ENCODE results near the gene ITSN1. TPM values are rescaled to one million over a fixed set of nuclear protein-coding genes. Genes with fewer than 3 reads are reported as not detected.

The ITSN1 gene
- total and polyA plus RNA-seq, 5 donors = 32.8 to 83.6 (median 64.4) TPM

GRCh38 chr21:33936301-33937038 is 294.2 kb downstream of the ITSN1 start:
- no peaks in the 10 kb centered on the region for H3K9me3 ChIP-seq (ENCODE audit: control insufficient read depth, low read length)
- ATAC-seq (no peak), DNase-seq (no peak)
- H3K27ac ChIP-seq (ENCODE audit: low read length) = peak overlapping the region; percentile 21
- H3K27me3 ChIP-seq (ENCODE audit: control insufficient read depth, insufficient read depth) = no peaks in the 10 kb centered on the region
- H3K4me1 ChIP-seq (ENCODE audit: control insufficient read depth, insufficient read depth, low read length) = peaks cover 9% of the 10 kb centered on the region
- WGBS = 48% methylated on average over 4 of the region's 4 CpGs
- H3K4me3 ChIP-seq (ENCODE audit: low read length) = no peak overlapping the region
- intact Hi-C loops (cut with DNase I) = loop anchor here in 1 of 4 donors (10.0 kb wide), 1 partner anchor 138 kb away; the partner anchor contains the start of genes MRPS6 and SLC5A3

GRCh38 chr21:33937146-33937545 is 294.8 kb downstream of the ITSN1 start:
- Histone ChIP-seq H3K4me1 (ENCODE audit: control insufficient read depth, insufficient read depth, low read length) (peaks cover 7% of the 10 kb centered on the region), H3K4me3 (ENCODE audit: low read length) (no peak overlapping the region), H3K27me3 (ENCODE audit: control insufficient read depth, insufficient read depth) (no peaks in the 10 kb centered on the region), H3K27ac (ENCODE audit: low read length) (peak overlapping the region; percentile 17), H3K9me3 (ENCODE audit: control insufficient read depth, low read length) (no peaks in the 10 kb centered on the region)
- intact Hi-C loops (cut with DNase I) = loop anchor here in 1 of 4 donors (10.0 kb wide), 1 partner anchor 138 kb away; the partner anchor contains the start of genes MRPS6 and SLC5A3
- WGBS = 83% methylated on average over 4 of the region's 4 CpGs
- ATAC-seq (no peak), DNase-seq (no peak)

GRCh38 chr21:33937931-33938339 is 295.6 kb downstream of the ITSN1 start:
- intact Hi-C loops (cut with DNase I) = loop anchor here in 1 of 4 donors (10.0 kb wide), 1 partner anchor 137 kb away; the partner anchor contains the start of genes MRPS6 and SLC5A3
- ATAC-seq = no peak
- no peak for DNase-seq
- H3K4me3 ChIP-seq (ENCODE audit: low read length) = no peak overlapping the region
- H3K9me3 ChIP-seq (ENCODE audit: control insufficient read depth, low read length) = no peaks in the 10 kb centered on the region
- H3K4me1 ChIP-seq (ENCODE audit: control insufficient read depth, insufficient read depth, low read length) = peaks cover 3% of the 10 kb centered on the region
- 85% methylated on average over 14 of the region's 14 CpGs for WGBS
- no peaks in the 10 kb centered on the region for H3K27me3 ChIP-seq (ENCODE audit: control insufficient read depth, insufficient read depth)
- H3K27ac ChIP-seq (ENCODE audit: low read length) = no peak overlapping the region

- DNase-seq (no peak), ATAC-seq (no peak)
- Histone ChIP-seq H3K9me3 (ENCODE audit: control insufficient read depth, low read length) (no peaks in the 10 kb centered on the region), H3K27me3 (ENCODE audit: control insufficient read depth, insufficient read depth) (no peaks in the 10 kb centered on the region), H3K27ac (ENCODE audit: low read length) (no peak overlapping the region), H3K4me1 (ENCODE audit: control insufficient read depth, insufficient read depth, low read length) (peaks cover 3% of the 10 kb centered on the region), H3K4me3 (ENCODE audit: low read length) (no peak overlapping the region)
- WGBS = 88% methylated on average over 3 of the region's 3 CpGs
- intact Hi-C loops (cut with DNase I) = loop anchor here in 1 of 4 donors (10.0 kb wide), 1 partner anchor 136 kb away; the partner anchor contains the start of genes MRPS6 and SLC5A3
These were observed 296.1 kb downstream of the ITSN1 start for GRCh38 chr21:33938381-33938780.

- ATAC-seq = no peak
- Histone ChIP-seq H3K27me3 (ENCODE audit: control insufficient read depth, insufficient read depth) (no peaks in the 10 kb centered on the region), H3K4me1 (ENCODE audit: control insufficient read depth, insufficient read depth, low read length) (peaks cover 3% of the 10 kb centered on the region), H3K4me3 (ENCODE audit: low read length) (no peak overlapping the region), H3K9me3 (ENCODE audit: control insufficient read depth, low read length) (no peaks in the 10 kb centered on the region), H3K27ac (ENCODE audit: low read length) (no peak overlapping the region)
- intact Hi-C loops (cut with DNase I) = loop anchor here in 1 of 4 donors (10.0 kb wide), 1 partner anchor 136 kb away; the partner anchor contains the start of genes MRPS6 and SLC5A3
- no peak for DNase-seq
- WGBS = 65% methylated on average over 3 of the region's 3 CpGs
These were observed 296.9 kb downstream of the ITSN1 start for GRCh38 chr21:33939226-33939625.

GRCh38 chr21:33940164-33940880 is 298.0 kb downstream of the ITSN1 start:
- Histone ChIP-seq H3K27ac (ENCODE audit: low read length) (peak overlapping the region; percentile 53), H3K9me3 (ENCODE audit: control insufficient read depth, low read length) (no peaks in the 10 kb centered on the region), H3K27me3 (ENCODE audit: control insufficient read depth, insufficient read depth) (no peaks in the 10 kb centered on the region), H3K4me1 (ENCODE audit: control insufficient read depth, insufficient read depth, low read length) (peaks cover 3% of the 10 kb centered on the region), H3K4me3 (ENCODE audit: low read length) (no peak overlapping the region)
- DNase-seq = no peak
- intact Hi-C loops (cut with DNase I) = loop anchor here in 3 of 4 donors (10.0 kb wide), 3 partner anchors 64 to 264 kb away; partner anchors contain the start of genes MRPS6 (in 2 of the 3) and SLC5A3 (in 2 of the 3)
- 77% methylated on average over 15 of the region's 15 CpGs for WGBS
- ATAC-seq = no peak

- no peak for DNase-seq
- WGBS = 66% methylated on average over 5 of the region's 5 CpGs
- ATAC-seq = peak; percentile 32 to 69
- Histone ChIP-seq H3K27me3 (ENCODE audit: control insufficient read depth, insufficient read depth) (no peaks in the 10 kb centered on the region), H3K9me3 (ENCODE audit: control insufficient read depth, low read length) (no peaks in the 10 kb centered on the region), H3K4me3 (ENCODE audit: low read length) (no peak overlapping the region), H3K27ac (ENCODE audit: low read length) (peak overlapping the region; percentile 53), H3K4me1 (ENCODE audit: control insufficient read depth, insufficient read depth, low read length) (peaks cover 3% of the 10 kb centered on the region)
- intact Hi-C loops (cut with DNase I) = loop anchor here in 3 of 4 donors (10.0 kb wide), 3 partner anchors 64 to 264 kb away; partner anchors contain the start of genes MRPS6 (in 2 of the 3) and SLC5A3 (in 2 of the 3)
These were observed 298.6 kb downstream of the ITSN1 start for GRCh38 chr21:33940881-33941245.

- intact Hi-C loops (cut with DNase I) = loop anchor here in 3 of 4 donors (10.0 kb wide), 3 partner anchors 62 to 262 kb away; partner anchors contain the start of genes MRPS6 (in 2 of the 3) and SLC5A3 (in 2 of the 3)
- Histone ChIP-seq H3K27me3 (ENCODE audit: control insufficient read depth, insufficient read depth) (no peaks in the 10 kb centered on the region), H3K9me3 (ENCODE audit: control insufficient read depth, low read length) (no peaks in the 10 kb centered on the region), H3K4me3 (ENCODE audit: low read length) (no peak overlapping the region), H3K4me1 (ENCODE audit: control insufficient read depth, insufficient read depth, low read length) (peaks cover 3% of the 10 kb centered on the region), H3K27ac (ENCODE audit: low read length) (no peak overlapping the region)
- DNase-seq (no peak), ATAC-seq (no peak)
These were observed 300.1 kb downstream of the ITSN1 start for GRCh38 chr21:33942426-33942825.

- peaks cover 7% of the 10 kb centered on the region for H3K4me1 ChIP-seq (ENCODE audit: control insufficient read depth, insufficient read depth, low read length)
- DNase-seq (no peak), ATAC-seq (no peak)
- H3K9me3 ChIP-seq (ENCODE audit: control insufficient read depth, low read length) = no peaks in the 10 kb centered on the region
- no peaks in the 10 kb centered on the region for H3K27me3 ChIP-seq (ENCODE audit: control insufficient read depth, insufficient read depth)
- 80% methylated on average over 2 of the region's 2 CpGs for WGBS
- no peak overlapping the region for H3K4me3 ChIP-seq (ENCODE audit: low read length)
- H3K27ac ChIP-seq (ENCODE audit: low read length) = no peak overlapping the region
- intact Hi-C loops (cut with DNase I) = loop anchor here in 3 of 4 donors (10.0 kb wide), 3 partner anchors 62 to 262 kb away; partner anchors contain the start of genes MRPS6 (in 2 of the 3) and SLC5A3 (in 2 of the 3)
These were observed 301.0 kb downstream of the ITSN1 start for GRCh38 chr21:33943293-33943692.

- 97% methylated on average over 1 of the region's 1 CpG for WGBS
- intact Hi-C loops (cut with DNase I) = loop anchor here in 3 of 4 donors (10.0 kb wide), 3 partner anchors 61 to 261 kb away; partner anchors contain the start of genes MRPS6 (in 2 of the 3) and SLC5A3 (in 2 of the 3)
- Histone ChIP-seq H3K9me3 (ENCODE audit: control insufficient read depth, low read length) (no peaks in the 10 kb centered on the region), H3K4me1 (ENCODE audit: control insufficient read depth, insufficient read depth, low read length) (peaks cover 15% of the 10 kb centered on the region), H3K4me3 (ENCODE audit: low read length) (no peak overlapping the region), H3K27ac (ENCODE audit: low read length) (no peak overlapping the region), H3K27me3 (ENCODE audit: control insufficient read depth, insufficient read depth) (no peaks in the 10 kb centered on the region)
- ATAC-seq = no peak
- no peak for DNase-seq
These were observed 302.0 kb downstream of the ITSN1 start for GRCh38 chr21:33944185-33944763.

Data from right cardiac atrium (tissue), 5 donors.